RKO (cell line): ENCODE measurements around the gene GIGYF2.
"Not testable (repeated sequence)": the region's sequence is repeated elsewhere in the genome, so short reads cannot be mapped to it uniquely, and the experiment has no call there.

Source experiments
- DNase-seq: peaks from one replicate; pipeline ENCODE4 v3.0.0-alpha.2; 2016; ENCODE audit warnings: low spot score

The GIGYF2 gene

GRCh38 chr2:232809349-232810124, 112.4 kb downstream of the GIGYF2 start:
- DNase-seq = no peak

GRCh38 chr2:232810444-232810843, 113.3 kb downstream of the GIGYF2 start:
- DNase-seq = no peak

GRCh38 chr2:232815569-232815968, 118.4 kb downstream of the GIGYF2 start:
- no peak for DNase-seq

- DNase-seq = no peak
Observed at GRCh38 chr2:232816657-232817056, 119.5 kb downstream of the GIGYF2 start.

GRCh38 chr2:232817756-232818155, 120.6 kb downstream of the GIGYF2 start:
- no peak for DNase-seq

GRCh38 chr2:232829988-232830387, 132.9 kb downstream of the GIGYF2 start:
- DNase-seq = no peak

GRCh38 chr2:232831496-232831895, 134.4 kb downstream of the GIGYF2 start:
- DNase-seq = no peak

- DNase-seq = no peak
Observed at GRCh38 chr2:232833830-232834229, 136.7 kb downstream of the GIGYF2 start.

GRCh38 chr2:232835687-232836208, 138.6 kb downstream of the GIGYF2 start:
- DNase-seq = no peak

GRCh38 chr2:232836934-232837333, 139.8 kb downstream of the GIGYF2 start:
- DNase-seq = no peak

- peak; percentile 44 for DNase-seq
Observed at GRCh38 chr2:232838406-232838874, 141.3 kb downstream of the GIGYF2 start.

- DNase-seq = no peak
Observed at GRCh38 chr2:232839411-232840079, 142.4 kb downstream of the GIGYF2 start.

GRCh38 chr2:232842689-232843088, 145.6 kb downstream of the GIGYF2 start:
- no peak for DNase-seq

- DNase-seq = no peak
Observed at GRCh38 chr2:232843834-232844233, 146.7 kb downstream of the GIGYF2 start.

- DNase-seq = no peak
Observed at GRCh38 chr2:232846055-232846454, 148.9 kb downstream of the GIGYF2 start.

GRCh38 chr2:232850039-232850438, 152.9 kb downstream of the GIGYF2 start:
- DNase-seq = no peak

- DNase-seq = not testable (repeated sequence)
Observed at GRCh38 chr2:232852081-232852480, 154.9 kb downstream of the GIGYF2 start.

- DNase-seq = no peak
Observed at GRCh38 chr2:232852676-232853075, 155.5 kb downstream of the GIGYF2 start.

GRCh38 chr2:232854082-232854481, 157.0 kb downstream of the GIGYF2 start:
- DNase-seq = peak; percentile 20

- DNase-seq = no peak
Observed at GRCh38 chr2:232857158-232857563, 160.0 kb downstream of the GIGYF2 start.

GRCh38 chr2:232859385-232859916, 162.3 kb downstream of the GIGYF2 start:
- DNase-seq = no peak

GRCh38 chr2:232860593-232861241, 163.6 kb downstream of the GIGYF2 start:
- DNase-seq = no peak
